ENCODE results near the gene RAB4A. TPM values are rescaled to one million over a fixed set of nuclear protein-coding genes. Genes with fewer than 3 reads are reported as not detected.

RAB4A gene
- total and polyA plus RNA-seq, 2 of the 13 experiments (the other 11 are each of a cell fraction or from before 2014, with no cell fraction given): 56.0 to 80.1 TPM

- no peak for TF ChIP-seq SSRP1 (CRISPR knock-in tag; IDR thresholded peaks at IDR 0.05)
- peak; percentile 18 for TF ChIP-seq TEAD3 (CRISPR knock-in tag; optimal IDR thresholded peaks at IDR 0.05; ENCODE audit: borderline replicate concordance)
These were observed 74.2 kb downstream of the RAB4A start (continued) for GRCh38 chr1:229344937-229345684.

DNA sequence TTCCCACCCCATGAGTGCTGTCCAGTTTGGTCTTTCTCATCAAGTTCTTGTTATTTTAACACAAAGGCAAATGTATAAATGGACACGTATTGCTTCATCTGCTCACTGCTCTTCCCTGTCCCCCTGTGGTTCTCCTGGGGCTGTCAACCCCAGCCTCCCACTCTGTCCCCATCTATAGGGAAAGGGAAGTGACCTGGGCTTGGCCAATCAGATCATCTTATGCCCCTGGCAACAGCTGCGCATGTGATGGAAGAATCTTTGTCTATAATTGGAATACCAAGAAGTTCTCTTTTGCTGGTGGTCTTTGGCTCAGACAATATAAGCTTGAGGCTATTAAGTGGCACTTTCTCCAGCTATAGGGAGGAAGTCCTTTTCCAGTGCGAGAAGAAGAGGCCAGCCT is 76.6 kb downstream of the RAB4A start:
- no peak overlapping the region for H3K9ac ChIP-seq (ENCODE audit: insufficient read depth, low read depth, low read length)
- ATAC-seq (no peak), FAIRE-seq (no peak), DNase-seq (ENCODE audit: low spot score) (no peak)
- H3K27me3 ChIP-seq (ENCODE audit: control insufficient read depth in 1 of 2, insufficient read depth in 2 of 2, low read length in 2 of 2): peaks cover 0 to 17% of the 10 kb centered on the region in 2 experiments; a peak in 2 of 5 replicates
- BruUV-seq (replicated peaks): no TSS peak
- TF ChIP-seq CBX2 (IDR thresholded peaks at IDR 0.05; ENCODE audit: low read depth, low read length): no peak
- TF ChIP-seq CBX2 (CRISPR knock-in tag; IDR thresholded peaks at IDR 0.05; ENCODE audit: low read depth): no peak
- no peak for TF ChIP-seq ZNF460 (CRISPR knock-in tag; IDR thresholded peaks at IDR 0.05; ENCODE audit: borderline replicate concordance)
- no peak for TF ChIP-seq ZKSCAN8 (CRISPR knock-in tag; IDR thresholded peaks at IDR 0.05; ENCODE audit: borderline replicate concordance)
- H3K27ac ChIP-seq (ENCODE audit: extremely low read length, insufficient read depth, low read length): no peak overlapping the region
- H3K36me3 ChIP-seq (replicated peaks in 1 of 2; ENCODE audit: control insufficient read depth in 1 of 2, insufficient read depth in 2 of 2, low read length in 2 of 2): no peaks in the 10 kb centered on the region
- H3K4me3 ChIP-seq (replicated peaks in 1 of 3; ENCODE audit: insufficient read depth in 1 of 3, low read depth in 2 of 3, low read length in 3 of 3): no peak overlapping the region
- no peaks in the 10 kb centered on the region for H4K20me1 ChIP-seq (ENCODE audit: insufficient read depth, low read length)
- H3K4me2 ChIP-seq (ENCODE audit: low read depth, low read length): no peak overlapping the region
- no peak overlapping the region for H2AFZ ChIP-seq (ENCODE audit: low read length)
- CTCF ChIA-PET (ENCODE audit: low intra/inter-chr PET ratio, low total read pairs): no interaction called here
- 64% methylated on average over 3 of the region's 3 CpGs for WGBS (ENCODE audit: low lambda C conversion rate)
- no peaks in the 10 kb centered on the region for H3K79me2 ChIP-seq (ENCODE audit: insufficient read depth, low read length)
- intact Hi-C loops (cut with micrococcal nuclease; ENCODE audit: unreplicated experiment) (loop anchor here (10.0 kb wide), 1 partner anchor 137 kb away; no protein-coding TSS in a partner anchor), in situ Hi-C loops (cut with HindIII; ENCODE audit: extremely low pct_ligation_motif_present, low pct_unique_long_range_greater_than_20kb) (no loop called here)
- H3K4me1 ChIP-seq (ENCODE audit: insufficient read depth, low read length): peaks cover 41% of the 10 kb centered on the region
- no peaks in the 10 kb centered on the region for H3K9me3 ChIP-seq (ENCODE audit: low read length)
- POLR2A ChIA-PET: no interaction called here

All from HepG2 (cell line).